Right ventricle myocardium inferior (tissue), 1 donor: ENCODE measurements around the gene KIAA1958. TPM values are rescaled to one million over a fixed set of nuclear protein-coding genes. Genes with fewer than 3 reads are reported as not detected.
"Not testable (repeated sequence)": the region's sequence is repeated elsewhere in the genome, so short reads cannot be mapped to it uniquely, and the experiment has no call there.

ENCODE experiments used
- ATAC-seq: fragments of 200-7000 bp; cut with Tn5 transposase; one replicate; pipeline ENCODE4 v1.9.1; 2020; ENCODE audit warnings: mild to moderate bottlenecking, moderate library complexity
- DNase-seq: peaks from one replicate; pipeline ENCODE4 v3.0.0; 2021; ENCODE audit errors: missing footprints
- intact Hi-C: fragments of 100-400 bp; cut with DNase I; formaldehyde crosslinking; loops from one replicate; pipeline ENCODE4 v1.11.0; 2022
- total RNA-seq: library from RNA; stranded (reverse); fragmentation: NEBNext Ultra II Directional; extraction: Animal tissue kit (Norgen Biotek cat#: 25700); gene quantifications from one replicate; pipeline ENCODE4 v1.2.1, GENCODE V29; 2021
- donor health status: DM: no; HTN: yes; CAD: no; lungs with severe emphysema.

Gene KIAA1958
- total RNA-seq, 1 donor from 2014 or later, result 5.0 TPM

DNA sequence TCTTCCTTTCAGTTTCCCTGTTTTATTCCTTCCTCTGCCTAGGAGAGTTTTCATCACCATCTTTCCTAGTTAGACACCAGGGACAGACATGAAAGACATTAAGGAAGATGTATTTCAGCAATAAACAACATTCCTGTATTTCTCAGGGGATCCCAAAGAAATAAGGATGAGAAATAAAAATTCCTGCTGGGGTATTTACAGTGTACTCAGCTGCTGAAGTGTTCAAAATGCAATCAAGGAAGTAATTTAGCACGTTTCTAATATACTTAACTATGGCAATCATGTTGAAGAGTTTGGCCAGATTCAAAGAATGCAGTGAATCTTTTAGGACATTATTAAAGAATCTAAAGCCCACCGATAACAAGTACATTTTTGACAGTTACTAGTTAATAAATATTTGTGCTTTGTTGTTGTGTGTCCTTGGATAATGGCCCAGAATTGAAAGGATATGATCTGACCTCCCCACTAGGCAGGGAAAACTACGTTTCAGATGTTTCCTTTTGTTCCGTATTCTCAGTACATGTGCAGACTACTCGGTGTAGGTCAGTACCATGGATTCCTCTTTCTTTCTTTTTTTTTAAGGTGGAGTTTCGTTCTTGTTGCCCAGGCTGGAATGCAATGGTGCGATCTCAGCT, 184.5 kb downstream of the KIAA1958 start:
- intact Hi-C loops, result no loop called here
- ATAC-seq, result no peak
- no peak for DNase-seq

GRCh38 chr9:112673221-112673620, 186.6 kb downstream of the KIAA1958 start:
- intact Hi-C loops, DNase-seq, ATAC-seq: not testable (repeated sequence)

- DNase-seq (no peak), ATAC-seq (no peak)
- intact Hi-C loops, result no loop called here
Observed at GRCh38 chr9:112677040-112677439, 190.4 kb downstream of the KIAA1958 start.

GRCh38 chr9:112680731-112681402, 194.2 kb downstream of the KIAA1958 start:
- ATAC-seq, result no peak
- intact Hi-C loops, result no loop called here

DNA sequence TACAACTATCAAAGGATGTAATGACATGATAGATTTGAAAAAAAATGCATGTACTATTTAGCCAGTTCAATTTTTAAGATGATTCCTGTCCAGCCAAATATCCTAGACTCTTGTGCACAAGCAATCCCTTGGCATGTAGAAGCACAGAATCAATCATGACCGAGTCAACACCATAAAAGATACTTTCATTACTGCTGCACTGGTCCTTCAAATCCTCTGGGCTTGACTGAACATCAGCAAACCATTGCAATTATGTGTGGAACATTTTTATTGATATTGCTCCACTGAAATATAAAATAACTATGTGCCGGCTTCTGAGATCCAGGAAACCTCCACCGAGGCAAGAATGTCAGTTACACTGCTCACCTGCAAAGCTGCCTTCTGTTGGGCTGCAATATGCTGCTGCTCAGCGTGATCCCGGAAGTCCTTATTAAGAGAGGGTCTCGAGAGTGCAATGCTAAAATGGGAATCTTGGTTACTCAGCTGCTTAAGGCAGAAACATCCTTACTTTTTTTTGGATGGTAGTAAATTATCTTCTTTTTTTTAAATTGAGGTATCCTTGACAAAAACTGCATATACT, 202.6 kb downstream of the KIAA1958 start:
- intact Hi-C loops, result no loop called here
- ATAC-seq, result no peak
- no peak for DNase-seq

More at GRCh38 chr9:112680731-112681402, 194.2 kb downstream of the KIAA1958 start:
- no peak for DNase-seq

GRCh38 chr9:112694706-112695555, 208.3 kb downstream of the KIAA1958 start:
- DNase-seq, result no peak
- intact Hi-C loops, result no loop called here

DNA sequence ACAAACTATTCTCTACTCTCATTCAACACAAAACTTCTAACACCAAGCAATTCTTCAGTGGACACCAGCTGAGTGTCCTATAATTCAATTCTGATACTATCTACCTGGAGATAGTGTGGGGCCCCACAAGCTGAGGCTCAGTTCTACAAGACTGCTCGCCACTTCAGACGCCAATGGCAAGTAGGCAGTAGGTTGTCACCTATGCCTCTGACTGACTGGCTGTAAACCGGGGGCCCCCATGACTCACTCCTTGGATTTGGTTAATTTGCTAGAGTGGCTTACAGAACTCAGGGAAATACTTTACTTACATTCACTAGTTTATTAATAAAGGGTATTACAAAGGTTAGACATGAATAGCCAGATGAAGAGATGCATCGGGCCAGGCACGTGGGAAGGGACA, 209.8 kb downstream of the KIAA1958 start:
- intact Hi-C loops, result no loop called here
- no peak for ATAC-seq
- no peak for DNase-seq

More at GRCh38 chr9:112694706-112695555, 208.3 kb downstream of the KIAA1958 start:
- no peak for ATAC-seq

DNA sequence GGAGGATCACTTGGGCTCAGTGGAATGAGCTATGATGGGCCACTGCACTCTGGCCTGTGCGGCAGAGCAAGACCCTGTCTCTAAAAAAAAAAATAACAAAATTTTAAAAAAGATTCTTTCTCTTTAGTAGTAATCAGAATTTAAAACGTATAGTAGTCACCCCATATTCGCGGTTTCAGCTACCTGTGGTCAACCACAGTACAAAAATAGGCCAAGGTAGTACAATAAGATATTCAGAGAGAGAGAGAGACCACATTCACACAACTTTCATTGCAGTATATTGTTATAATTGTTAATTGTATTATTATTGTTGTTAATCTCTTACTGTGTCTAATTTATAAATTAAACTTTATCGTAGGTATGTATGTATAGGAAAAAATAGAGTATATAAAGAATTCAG, 212.6 kb downstream of the KIAA1958 start:
- intact Hi-C loops, result no loop called here
- ATAC-seq, result no peak
- no peak for DNase-seq

GRCh38 chr9:112700085-112700484, 213.5 kb downstream of the KIAA1958 start:
- intact Hi-C loops, result loop anchor here (10.0 kb wide), 2 partner anchors 225 to 255 kb away; no protein-coding TSS in a partner anchor
- no peak for ATAC-seq
- no peak for DNase-seq

GRCh38 chr9:112703304-112703703, 216.7 kb downstream of the KIAA1958 start:
- no peak for ATAC-seq
- intact Hi-C loops, result loop anchor here (10.0 kb wide), 2 partner anchors 229 to 259 kb away; no protein-coding TSS in a partner anchor
- no peak for DNase-seq

GRCh38 chr9:112705768-112706427, 219.3 kb downstream of the KIAA1958 start:
- no peak for DNase-seq
- intact Hi-C loops, result loop anchor here (10.0 kb wide), 2 partner anchors 231 to 261 kb away; no protein-coding TSS in a partner anchor
- no peak for ATAC-seq

GRCh38 chr9:112711050-112711689, 224.5 kb downstream of the KIAA1958 start:
- ATAC-seq, result no peak
- intact Hi-C loops, result loop anchor here (10.0 kb wide), 3 partner anchors 84 to 616 kb away; no protein-coding TSS in a partner anchor

DNA sequence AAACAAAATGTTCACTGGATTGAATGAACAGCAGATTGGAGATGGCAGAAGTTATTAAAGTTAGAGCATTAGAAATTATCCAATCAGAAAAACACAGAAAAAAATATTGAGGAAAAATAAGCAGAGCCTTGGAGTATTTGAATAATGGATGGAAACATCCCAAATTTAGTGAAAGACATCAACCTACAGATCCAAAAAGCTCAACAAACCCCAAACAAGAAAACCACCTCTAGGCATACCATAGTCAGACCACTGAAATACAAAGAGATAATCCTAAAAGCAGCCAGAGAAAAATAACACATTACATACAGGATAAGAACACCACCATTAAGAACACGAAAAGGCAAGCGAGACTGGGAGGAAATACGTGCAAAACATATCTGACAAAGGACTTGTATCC, 226.1 kb downstream of the KIAA1958 start:
- intact Hi-C loops, result loop anchor here (10.0 kb wide), 3 partner anchors 82 to 618 kb away; no protein-coding TSS in a partner anchor
- ATAC-seq (no peak), DNase-seq (no peak)

More at GRCh38 chr9:112711050-112711689, 224.5 kb downstream of the KIAA1958 start:
- no peak for DNase-seq

GRCh38 chr9:112717661-112718331, 231.2 kb downstream of the KIAA1958 start, which contains the start of gene INIP:
TSS of gene INIP (minus strand) at chr9:112718117. CDS start at chr9:112716485, 1,632 bp downstream.
- peak; percentile 99 for DNase-seq
- intact Hi-C loops, result loop anchor here (2.0 to 10.0 kb wide), 4 partner anchors 33 to 623 kb away; partner anchors contain the start of gene SNX30
- ATAC-seq, result peak; percentile 99
